ENCODE measurements around the gene KRT6A.

The KRT6A gene

GRCh38 chr12:52530905-52531304, 37.8 kb upstream of the KRT6A start:
- TF ChIP-seq CTCF (conservative IDR thresholded peaks at IDR 0.05; ENCODE audit: low read depth): no peak
- H3K27ac ChIP-seq: 0 out of 2 replicates have a peak overlapping the region, but pooled peaks have one; percentile 1
- POLR2A ChIA-PET (ENCODE audit: low non-redundant PET): no interaction called here
- no peak for DNase-seq (ENCODE audit: low spot score)
- CTCF ChIA-PET: interaction anchor here (0.7 kb wide), 1 partner anchor 53 kb away, joined by 3 read pairs; no protein-coding TSS in a partner anchor

GRCh38 chr12:52530366-52530765, 37.3 kb upstream of the KRT6A start:
- CTCF ChIA-PET: interaction anchor here (0.7 kb wide), 1 partner anchor 53 kb away, joined by 3 read pairs; no protein-coding TSS in a partner anchor
- H3K27ac ChIP-seq: peak overlapping the region; percentile 13; the same call in 1 of the 2 replicates
- POLR2A ChIA-PET (ENCODE audit: low non-redundant PET): no interaction called here
- no peak for TF ChIP-seq CTCF (conservative IDR thresholded peaks at IDR 0.05; ENCODE audit: low read depth)
- DNase-seq (ENCODE audit: low spot score): no peak

- ChIA-PET CTCF (no interaction called here), POLR2A (ENCODE audit: low non-redundant PET) (no interaction called here)
- peak overlapping the region; percentile 13; the same call in 1 of the 2 replicates for H3K27ac ChIP-seq
- no peak for DNase-seq (ENCODE audit: low spot score)
- TF ChIP-seq CTCF (conservative IDR thresholded peaks at IDR 0.05; ENCODE audit: low read depth): no peak
Measured at GRCh38 chr12:52529846-52530245, 36.8 kb upstream of the KRT6A start.

- TF ChIP-seq CTCF (conservative IDR thresholded peaks at IDR 0.05; ENCODE audit: low read depth): no peak
- CTCF ChIA-PET: no interaction called here
Measured at GRCh38 chr12:52529417-52529816, 36.4 kb upstream of the KRT6A start.

GRCh38 chr12:52528641-52529143, 35.6 kb upstream of the KRT6A start:
- H3K27ac ChIP-seq: peak overlapping the region; percentile 25
- no peak for DNase-seq (ENCODE audit: low spot score)
- ChIA-PET POLR2A (ENCODE audit: low non-redundant PET) (no interaction called here), CTCF (interaction anchor here (0.8 kb wide), 1 partner anchor 9 kb away, joined by 4 read pairs; the partner anchor contains the start of gene KRT5)
- TF ChIP-seq CTCF (conservative IDR thresholded peaks at IDR 0.05; ENCODE audit: low read depth): no peak

More at GRCh38 chr12:52529417-52529816, 36.4 kb upstream of the KRT6A start:
- DNase-seq (ENCODE audit: low spot score): no peak
- POLR2A ChIA-PET (ENCODE audit: low non-redundant PET): no interaction called here
- H3K27ac ChIP-seq: no peak overlapping the region; the same call in 1 of the 2 replicates

- POLR2A ChIA-PET (ENCODE audit: low non-redundant PET): no interaction called here
- CTCF ChIA-PET: no interaction called here
- no peak for TF ChIP-seq CTCF (conservative IDR thresholded peaks at IDR 0.05; ENCODE audit: low read depth)
- DNase-seq (ENCODE audit: low spot score): no peak
- peak overlapping the region; percentile 100 for H3K27ac ChIP-seq
Measured at GRCh38 chr12:52527121-52527800, 34.2 kb upstream of the KRT6A start.
